NCI-H2196 treated with DMSO at 0.1 percent for 48 hours (cell line): ENCODE measurements around the gene ZBTB5.
"Not testable (repeated sequence)": the region's sequence is repeated elsewhere in the genome, so short reads cannot be mapped to it uniquely, and the experiment has no call there.

ENCODE experiments used
- DNase-seq: peaks from one replicate; lab custom pipeline; 2025; ENCODE audit not compliant: unreplicated experiment; lab: John Stamatoyannopoulos, UW

The ZBTB5 gene

GRCh38 chr9:37486616-37487548 lies 21.6 kb upstream of the ZBTB5 start:
- DNase-seq: no peak

GRCh38 chr9:37486256-37486615 lies 21.0 kb upstream of the ZBTB5 start:
- DNase-seq: no peak

GRCh38 chr9:37485389-37486255 lies 20.4 kb upstream of the ZBTB5 start, which contains the start of gene POLR1E:
TSS of gene POLR1E (plus strand) at chr9:37485948. CDS start at chr9:37486048, 100 bp downstream.
- DNase-seq: peak; percentile 86

GRCh38 chr9:37480759-37481158 lies 15.5 kb upstream of the ZBTB5 start:
- no peak for DNase-seq

- DNase-seq: not testable (repeated sequence)
These were observed 12.9 kb upstream of the ZBTB5 start for GRCh38 chr9:37477987-37478619.

GRCh38 chr9:37477443-37477842 lies 12.2 kb upstream of the ZBTB5 start:
- not testable (repeated sequence) for DNase-seq

- DNase-seq: no peak
These were observed 11.7 kb upstream of the ZBTB5 start for GRCh38 chr9:37476930-37477329.

- no peak for DNase-seq
These were observed 9.2 kb upstream of the ZBTB5 start for GRCh38 chr9:37474438-37474837.

- not testable (repeated sequence) for DNase-seq
These were observed 8.7 kb upstream of the ZBTB5 start for GRCh38 chr9:37473982-37474381.

- DNase-seq: no peak
These were observed 6.9 kb upstream of the ZBTB5 start for GRCh38 chr9:37471942-37472684.

- no peak for DNase-seq
These were observed 3.4 kb upstream of the ZBTB5 start for GRCh38 chr9:37468620-37469019.

GRCh38 chr9:37467530-37467929 lies 2.3 kb upstream of the ZBTB5 start:
- DNase-seq: not testable (repeated sequence)

- peak; percentile 69 for DNase-seq
These were observed 923 bp upstream of the ZBTB5 start for GRCh38 chr9:37466037-37466709.

- peak; percentile 90 for DNase-seq
These were observed 613 bp downstream of the ZBTB5 start for GRCh38 chr9:37464426-37465248.

GRCh38 chr9:37464006-37464405 lies 1.2 kb downstream of the ZBTB5 start:
- no peak for DNase-seq

GRCh38 chr9:37456817-37457216 lies 8.4 kb downstream of the ZBTB5 start:
- no peak for DNase-seq

- no peak for DNase-seq
These were observed 9.2 kb downstream of the ZBTB5 start for GRCh38 chr9:37455884-37456647.

- no peak for DNase-seq
These were observed 11.0 kb downstream of the ZBTB5 start for GRCh38 chr9:37454238-37454637.
